ENCODE results near the gene HERC3.

HERC3 gene

DNA sequence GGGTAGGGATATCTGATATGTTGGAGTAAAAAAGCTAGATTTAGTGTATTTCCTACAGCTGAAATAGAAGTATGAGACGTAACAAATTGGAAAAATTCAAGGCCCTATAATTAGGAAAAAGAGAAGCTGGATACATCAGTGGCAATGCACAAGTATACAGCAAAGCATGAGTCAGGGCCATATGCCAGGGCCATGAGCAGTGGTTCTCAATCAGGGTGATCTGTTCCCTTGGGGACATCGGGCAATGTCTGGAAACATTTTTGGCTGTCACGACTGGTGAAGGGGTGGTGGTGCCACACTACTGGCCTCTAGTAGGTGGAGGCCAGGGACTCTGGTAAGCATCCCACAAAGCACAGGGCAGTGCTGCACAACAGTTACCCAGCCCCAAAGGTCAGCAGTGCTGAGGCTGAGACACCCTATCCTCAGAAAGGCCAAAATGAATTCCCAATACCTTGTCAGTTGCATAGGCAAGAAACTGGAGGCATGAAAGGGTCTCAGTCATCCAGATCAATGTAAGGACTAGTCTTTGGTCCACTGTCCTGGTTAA, 142.2 kb downstream of the HERC3 start:
- DNase-seq (ENCODE audit: insufficient read length, low spot score) (no peak), FAIRE-seq (no peak)
- no peak for TF ChIP-seq POU2F2 (IDR thresholded peaks at IDR 0.05; ENCODE audit: low read depth, low read length)
- TF ChIP-seq POLR2AphosphoS5 (IDR thresholded peaks at IDR 0.05; ENCODE audit: low read depth, low read length), result no peak
- no peak for TF ChIP-seq PAX5 (IDR thresholded peaks at IDR 0.05; ENCODE audit: insufficient read depth, low read length, severe bottlenecking)
- TF ChIP-seq SPI1 (IDR thresholded peaks at IDR 0.05; ENCODE audit: low read depth, low read length), result no peak
- TF ChIP-seq POLR2A (IDR thresholded peaks at IDR 0.05; ENCODE audit: low read depth, low read length), result no peak
- no peak for TF ChIP-seq TAF1 (IDR thresholded peaks at IDR 0.05; ENCODE audit: low read depth, low read length)

DNA sequence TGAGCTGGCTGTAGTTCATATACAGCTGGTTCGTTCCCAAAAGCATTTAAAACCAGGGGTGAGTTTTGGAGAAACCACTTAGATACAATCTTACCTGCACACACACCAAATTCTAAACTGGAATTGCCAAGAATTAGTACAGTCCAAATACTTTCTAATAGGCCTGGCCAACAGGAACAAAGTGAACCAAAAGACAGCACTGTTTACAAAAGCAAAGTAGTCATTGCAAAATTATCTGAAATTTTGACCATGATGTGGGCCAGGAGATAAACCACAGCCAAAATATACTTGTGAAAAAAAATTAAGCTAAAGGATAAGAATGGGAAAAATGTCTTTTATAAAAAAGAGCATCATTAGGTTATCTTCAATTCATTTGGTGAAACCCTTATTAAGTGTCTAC, 143.3 kb downstream of the HERC3 start:
- DNase-seq (ENCODE audit: insufficient read length, low spot score) (no peak), FAIRE-seq (no peak)
- TF ChIP-seq POLR2AphosphoS5 (IDR thresholded peaks at IDR 0.05; ENCODE audit: low read depth, low read length), result no peak
- TF ChIP-seq TAF1 (IDR thresholded peaks at IDR 0.05; ENCODE audit: low read depth, low read length), result no peak
- no peak for TF ChIP-seq POU2F2 (IDR thresholded peaks at IDR 0.05; ENCODE audit: low read depth, low read length)
- no peak for TF ChIP-seq SPI1 (IDR thresholded peaks at IDR 0.05; ENCODE audit: low read depth, low read length)
- no peak for TF ChIP-seq PAX5 (IDR thresholded peaks at IDR 0.05; ENCODE audit: insufficient read depth, low read length, severe bottlenecking)
- no peak for TF ChIP-seq POLR2A (IDR thresholded peaks at IDR 0.05; ENCODE audit: low read depth, low read length)

DNA sequence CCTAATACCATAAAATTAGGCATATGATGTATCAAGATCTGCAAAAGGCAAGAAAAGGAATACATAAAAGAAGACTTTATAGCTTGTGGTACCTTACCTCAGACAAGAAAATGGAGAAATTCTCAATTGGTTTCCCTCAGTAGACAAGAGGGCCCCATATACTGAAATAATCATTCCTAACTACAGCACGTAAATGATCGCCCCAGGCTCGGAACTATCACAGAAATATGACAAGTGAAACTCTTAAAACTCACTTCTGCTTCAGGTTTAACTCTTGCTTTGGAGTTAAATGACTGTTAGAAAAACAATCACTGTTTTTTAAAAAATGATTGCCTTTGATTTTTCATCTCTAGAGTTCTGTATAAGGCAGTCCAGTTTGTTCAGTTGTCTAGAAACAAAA, 144.0 kb downstream of the HERC3 start:
- DNase-seq (ENCODE audit: insufficient read length, low spot score) (no peak), FAIRE-seq (no peak)
- TF ChIP-seq POLR2AphosphoS5 (IDR thresholded peaks at IDR 0.05; ENCODE audit: low read depth, low read length) (no peak), SPI1 (IDR thresholded peaks at IDR 0.05; ENCODE audit: low read depth, low read length) (0 out of 2 replicates have a peak, but pooled peaks have one; percentile 2)

DNA sequence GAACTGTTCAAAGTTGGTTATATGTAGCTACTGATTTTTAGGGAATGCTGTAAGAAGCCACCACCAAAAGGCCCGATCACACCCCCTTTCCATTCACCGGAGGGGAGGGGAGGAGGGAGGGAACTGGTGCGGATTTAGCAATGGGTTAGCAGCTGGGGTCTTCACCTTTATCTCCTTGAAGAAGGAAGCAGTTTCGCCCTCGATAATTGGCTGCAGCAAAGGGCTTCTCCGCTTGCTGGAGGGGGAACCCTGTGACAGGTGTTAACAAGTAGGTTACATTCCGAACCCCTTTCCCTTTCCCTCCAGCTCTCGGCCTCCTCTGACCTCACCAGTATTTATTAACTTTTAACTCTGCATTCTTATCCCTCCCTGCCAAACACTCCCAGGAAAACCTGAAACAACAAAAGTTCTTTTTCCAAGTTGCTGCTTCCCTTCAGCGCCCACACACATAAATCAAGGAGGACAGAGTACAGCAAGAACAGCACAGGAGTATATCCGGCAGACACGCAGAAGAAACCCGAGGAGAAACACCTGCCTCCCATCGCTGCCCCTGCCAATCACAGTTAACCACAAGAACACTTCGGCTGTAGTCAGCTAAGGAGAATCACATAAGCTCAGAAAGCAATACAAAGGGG, 145.1 kb downstream of the HERC3 start:
- TF ChIP-seq TAF1 (IDR thresholded peaks at IDR 0.05; ENCODE audit: low read depth, low read length) (no peak), PAX5 (IDR thresholded peaks at IDR 0.05; ENCODE audit: insufficient read depth, low read length, severe bottlenecking) (no peak), POU2F2 (IDR thresholded peaks at IDR 0.05; ENCODE audit: low read depth, low read length) (no peak), POLR2AphosphoS5 (IDR thresholded peaks at IDR 0.05; ENCODE audit: low read depth, low read length) (no peak), POLR2A (IDR thresholded peaks at IDR 0.05; ENCODE audit: low read depth, low read length) (no peak), SPI1 (IDR thresholded peaks at IDR 0.05; ENCODE audit: low read depth, low read length) (no peak)
- FAIRE-seq (peak; percentile 86), DNase-seq (ENCODE audit: insufficient read length, low spot score) (peak; percentile 7)

DNA sequence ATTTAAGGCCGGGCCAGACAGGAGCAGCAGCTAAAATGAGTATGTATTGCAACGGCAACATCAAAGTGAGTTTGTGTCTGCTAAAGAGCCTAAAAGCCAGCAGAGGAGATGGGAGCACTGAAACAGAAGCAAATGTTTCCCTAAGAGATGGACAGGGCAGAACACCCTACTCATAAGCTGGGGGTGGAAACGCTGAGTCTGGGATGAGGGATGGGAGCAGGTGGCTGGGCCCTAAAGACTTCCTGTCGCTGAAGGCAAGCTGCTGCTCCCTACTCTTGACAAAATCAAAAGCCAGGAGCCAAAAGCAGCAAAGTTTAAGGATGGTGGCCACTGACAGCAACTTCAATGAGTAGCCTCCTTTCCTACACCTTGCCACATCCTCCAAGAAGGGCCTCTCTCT, 145.9 kb downstream of the HERC3 start:
- DNase-seq (ENCODE audit: insufficient read length, low spot score) (no peak), FAIRE-seq (no peak)
- TF ChIP-seq TAF1 (IDR thresholded peaks at IDR 0.05; ENCODE audit: low read depth, low read length), result no peak
- no peak for TF ChIP-seq PAX5 (IDR thresholded peaks at IDR 0.05; ENCODE audit: insufficient read depth, low read length, severe bottlenecking)
- TF ChIP-seq POLR2AphosphoS5 (IDR thresholded peaks at IDR 0.05; ENCODE audit: low read depth, low read length), result no peak
- no peak for TF ChIP-seq POU2F2 (IDR thresholded peaks at IDR 0.05; ENCODE audit: low read depth, low read length)
- no peak for TF ChIP-seq SPI1 (IDR thresholded peaks at IDR 0.05; ENCODE audit: low read depth, low read length)
- TF ChIP-seq POLR2A (IDR thresholded peaks at IDR 0.05; ENCODE audit: low read depth, low read length), result no peak

DNA sequence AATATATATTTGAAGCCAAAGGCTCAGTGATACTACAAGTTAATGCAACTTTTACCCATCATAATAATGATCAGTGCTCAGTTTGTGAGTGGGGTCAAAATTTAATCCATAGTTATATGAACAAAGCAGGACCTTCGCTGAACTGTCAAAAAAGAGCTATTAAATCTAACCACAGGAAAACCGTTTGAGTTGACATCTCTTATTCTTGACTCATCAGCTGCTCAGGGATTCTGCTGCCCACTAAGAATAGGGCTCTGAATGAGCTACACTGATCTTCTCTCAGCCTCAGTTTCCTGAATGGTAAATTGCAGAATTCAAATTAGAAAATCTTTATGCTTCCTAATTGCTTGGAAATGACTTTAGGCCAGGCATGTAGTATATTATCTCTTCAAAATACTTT, 150.3 kb downstream of the HERC3 start:
- DNase-seq (ENCODE audit: insufficient read length, low spot score), result no peak
- FAIRE-seq, result no peak
- TF ChIP-seq PAX5 (IDR thresholded peaks at IDR 0.05; ENCODE audit: insufficient read depth, low read length, severe bottlenecking), result no peak
- no peak for TF ChIP-seq POU2F2 (IDR thresholded peaks at IDR 0.05; ENCODE audit: low read depth, low read length)
- TF ChIP-seq TAF1 (IDR thresholded peaks at IDR 0.05; ENCODE audit: low read depth, low read length), result no peak
- TF ChIP-seq SPI1 (IDR thresholded peaks at IDR 0.05; ENCODE audit: low read depth, low read length), result no peak
- no peak for TF ChIP-seq POLR2AphosphoS5 (IDR thresholded peaks at IDR 0.05; ENCODE audit: low read depth, low read length)
- no peak for TF ChIP-seq POLR2A (IDR thresholded peaks at IDR 0.05; ENCODE audit: low read depth, low read length)

DNA sequence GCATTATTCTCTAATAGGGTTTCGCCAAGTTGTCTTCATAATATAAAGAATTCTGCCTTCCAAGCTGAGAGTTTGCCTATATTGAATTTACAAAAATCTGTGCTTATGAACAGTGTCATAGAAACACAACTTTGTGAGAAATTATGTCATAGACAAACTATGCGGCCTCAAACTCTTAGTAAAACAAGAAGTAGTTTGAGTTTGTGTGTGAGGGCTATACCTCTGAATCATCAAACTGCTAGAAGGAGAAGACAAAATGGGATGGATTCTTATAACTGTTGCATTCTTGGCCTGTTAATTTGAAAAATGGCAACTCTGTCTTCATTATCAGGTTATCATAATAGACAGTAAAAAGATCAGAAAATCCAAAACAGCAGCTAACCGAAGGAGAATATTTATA, 151.4 kb downstream of the HERC3 start:
- DNase-seq (ENCODE audit: insufficient read length, low spot score) (no peak), FAIRE-seq (no peak)
- no peak for TF ChIP-seq POLR2AphosphoS5 (IDR thresholded peaks at IDR 0.05; ENCODE audit: low read depth, low read length)
- TF ChIP-seq SPI1 (IDR thresholded peaks at IDR 0.05; ENCODE audit: low read depth, low read length), result no peak
- TF ChIP-seq POU2F2 (IDR thresholded peaks at IDR 0.05; ENCODE audit: low read depth, low read length), result no peak
- TF ChIP-seq TAF1 (IDR thresholded peaks at IDR 0.05; ENCODE audit: low read depth, low read length), result no peak
- no peak for TF ChIP-seq POLR2A (IDR thresholded peaks at IDR 0.05; ENCODE audit: low read depth, low read length)
- no peak for TF ChIP-seq PAX5 (IDR thresholded peaks at IDR 0.05; ENCODE audit: insufficient read depth, low read length, severe bottlenecking)

DNA sequence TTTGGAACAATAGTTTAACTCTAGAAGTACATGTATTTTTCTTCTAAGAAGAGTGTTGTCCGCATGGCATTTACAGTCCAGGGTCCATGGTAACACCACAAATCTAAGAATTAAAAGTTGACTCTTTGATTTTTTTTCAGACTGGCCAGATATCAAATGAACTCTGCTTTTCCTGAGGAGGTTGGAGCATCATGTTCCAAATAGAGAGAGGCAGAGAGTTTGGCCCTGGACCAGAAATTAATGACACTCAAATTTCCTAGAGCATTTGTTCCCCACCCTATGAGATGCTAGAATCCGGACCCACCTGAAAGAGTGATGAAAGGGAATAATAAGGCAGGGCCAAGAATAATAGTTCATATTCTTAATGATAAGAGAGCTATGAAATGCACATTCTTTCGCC, 152.3 kb downstream of the HERC3 start:
- FAIRE-seq (no peak), DNase-seq (ENCODE audit: insufficient read length, low spot score) (no peak)
- TF ChIP-seq TAF1 (IDR thresholded peaks at IDR 0.05; ENCODE audit: low read depth, low read length), result no peak
- no peak for TF ChIP-seq PAX5 (IDR thresholded peaks at IDR 0.05; ENCODE audit: insufficient read depth, low read length, severe bottlenecking)
- TF ChIP-seq POU2F2 (IDR thresholded peaks at IDR 0.05; ENCODE audit: low read depth, low read length), result no peak
- TF ChIP-seq POLR2A (IDR thresholded peaks at IDR 0.05; ENCODE audit: low read depth, low read length), result no peak
- no peak for TF ChIP-seq POLR2AphosphoS5 (IDR thresholded peaks at IDR 0.05; ENCODE audit: low read depth, low read length)
- TF ChIP-seq SPI1 (IDR thresholded peaks at IDR 0.05; ENCODE audit: low read depth, low read length), result no peak

DNA sequence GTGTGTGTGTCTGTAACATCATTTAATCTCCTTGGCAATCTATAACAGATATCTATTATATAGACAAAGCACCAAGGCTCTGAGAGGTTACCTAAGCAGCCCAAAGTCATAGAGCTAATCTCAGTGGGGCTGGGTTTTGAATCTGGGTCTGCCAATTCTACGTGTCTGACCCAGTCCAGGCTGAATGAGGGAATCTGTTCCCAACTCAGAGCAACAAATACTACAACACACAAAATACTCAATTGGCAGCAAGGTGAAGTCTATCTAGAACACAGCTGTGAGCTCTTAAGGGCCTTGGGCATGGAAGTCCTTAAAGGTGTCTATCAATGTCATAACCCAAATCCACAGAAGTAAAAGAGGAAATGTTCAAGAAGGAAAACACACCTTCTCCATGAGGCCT, 152.9 kb downstream of the HERC3 start:
- DNase-seq (ENCODE audit: insufficient read length, low spot score) (no peak), FAIRE-seq (no peak)
- TF ChIP-seq SPI1 (IDR thresholded peaks at IDR 0.05; ENCODE audit: low read depth, low read length) (no peak), PAX5 (IDR thresholded peaks at IDR 0.05; ENCODE audit: insufficient read depth, low read length, severe bottlenecking) (no peak), POLR2A (IDR thresholded peaks at IDR 0.05; ENCODE audit: low read depth, low read length) (no peak), POU2F2 (IDR thresholded peaks at IDR 0.05; ENCODE audit: low read depth, low read length) (no peak), TAF1 (IDR thresholded peaks at IDR 0.05; ENCODE audit: low read depth, low read length) (no peak), POLR2AphosphoS5 (IDR thresholded peaks at IDR 0.05; ENCODE audit: low read depth, low read length) (no peak)

Data from GM12891 (cell line).